ENCODE measurements around the gene TSKS.
A peak's percentile ranks its signal among the peaks of the same experiment; 100 is the strongest.

Gene TSKS

GRCh38 chr19:49792829-49793560 lies 29.9 kb upstream of the TSKS start:
- DNase-seq: no peak

GRCh38 chr19:49791776-49792445 lies 28.8 kb upstream of the TSKS start:
- no peak for DNase-seq

GRCh38 chr19:49790866-49791265 lies 27.8 kb upstream of the TSKS start:
- DNase-seq: no peak

- no peak for DNase-seq
Observed at GRCh38 chr19:49788857-49789256, 25.8 kb upstream of the TSKS start.

GRCh38 chr19:49787746-49788145 lies 24.6 kb upstream of the TSKS start:
- no peak for DNase-seq

- no peak for DNase-seq
Observed at GRCh38 chr19:49786376-49786820, 23.3 kb upstream of the TSKS start.

GRCh38 chr19:49782515-49782914 lies 19.4 kb upstream of the TSKS start:
- DNase-seq: no peak

GRCh38 chr19:49781394-49781793 lies 18.3 kb upstream of the TSKS start:
- peak in 3 of 4 experiments; percentile 16 to 37 (median 34) for DNase-seq

GRCh38 chr19:49780861-49781260 lies 17.8 kb upstream of the TSKS start:
- DNase-seq: no peak

- peak; percentile 52 to 78 (median 67) for DNase-seq
Observed at GRCh38 chr19:49779731-49780555, 16.8 kb upstream of the TSKS start.

GRCh38 chr19:49776371-49776764 lies 13.3 kb upstream of the TSKS start:
- DNase-seq: no peak

GRCh38 chr19:49775742-49776370 lies 12.8 kb upstream of the TSKS start:
- DNase-seq: no peak

GRCh38 chr19:49774969-49775368 lies 11.9 kb upstream of the TSKS start:
- DNase-seq: no peak

- no peak for DNase-seq
Observed at GRCh38 chr19:49773663-49774350, 10.7 kb upstream of the TSKS start.

GRCh38 chr19:49772850-49773432 lies 9.8 kb upstream of the TSKS start:
- no peak for DNase-seq

GRCh38 chr19:49771674-49772139 lies 8.6 kb upstream of the TSKS start:
- no peak for DNase-seq

GRCh38 chr19:49770529-49770928 lies 7.4 kb upstream of the TSKS start:
- DNase-seq: no peak

- DNase-seq: no peak
Observed at GRCh38 chr19:49767967-49768581, 5.0 kb upstream of the TSKS start.

- DNase-seq: peak in 2 of 4 experiments; percentile 4 to 20
Observed at GRCh38 chr19:49767381-49767780, 4.3 kb upstream of the TSKS start.

- no peak for DNase-seq
Observed at GRCh38 chr19:49766930-49767299, 3.8 kb upstream of the TSKS start, which contains the start of gene AP2A1. AP2A1 (plus strand) TSS chr19:49767001; CDS start chr19:49767134, 133 bp downstream.

Data from suppressor macrophage (primary cell).